Measurements from ENCODE around the gene CCNY.

CCNY gene

GRCh38 chr10:35573796-35574195 lies 237.5 kb downstream of the CCNY start:
- H3K79me2 ChIP-seq (ENCODE audit: control insufficient read depth, low read length) = no peaks in the 10 kb centered on the region
- no peak overlapping the region for H3K4me2 ChIP-seq (ENCODE audit: low read length)
- H3F3A ChIP-seq (ENCODE audit: control insufficient read depth, insufficient read depth) = no peaks in the 10 kb centered on the region
- no peak for TF ChIP-seq EZH2phosphoT487 (IDR thresholded peaks at IDR 0.05; ENCODE audit: borderline replicate concordance, low read length)
- H4K20me1 ChIP-seq (ENCODE audit: control insufficient read depth, insufficient read depth, low read depth, low read length) = no peaks in the 10 kb centered on the region
- H3K4me1 ChIP-seq (ENCODE audit: control insufficient read depth, low read length) = no peaks in the 10 kb centered on the region
- no peaks in the 10 kb centered on the region for H3K27me3 ChIP-seq (ENCODE audit: control insufficient read depth, low read length)
- no peak overlapping the region for H3K27ac ChIP-seq (ENCODE audit: low read depth, low read length)
- H3K4me3 ChIP-seq (ENCODE audit: low read length) = no peak overlapping the region
- no peaks in the 10 kb centered on the region for H3K9me2 ChIP-seq (replicated peaks; ENCODE audit: control insufficient read depth, low read length)
- no peaks in the 10 kb centered on the region; the same call in 1 of the 2 replicates for H3K36me3 ChIP-seq (ENCODE audit: control insufficient read depth, low read length)
- H3K9me3 ChIP-seq (ENCODE audit: control insufficient read depth, insufficient read depth, low read length) = no peaks in the 10 kb centered on the region

GRCh38 chr10:35574924-35575352 lies 238.6 kb downstream of the CCNY start:
- Histone ChIP-seq H3K27me3 (ENCODE audit: control insufficient read depth, low read length) (no peaks in the 10 kb centered on the region), H3K9me2 (replicated peaks; ENCODE audit: control insufficient read depth, low read length) (no peaks in the 10 kb centered on the region), H4K20me1 (ENCODE audit: control insufficient read depth, insufficient read depth, low read depth, low read length) (no peaks in the 10 kb centered on the region), H3K4me3 (ENCODE audit: low read length) (no peak overlapping the region), H3K27ac (ENCODE audit: low read depth, low read length) (no peak overlapping the region), H3F3A (ENCODE audit: control insufficient read depth, insufficient read depth) (no peaks in the 10 kb centered on the region), H3K4me1 (ENCODE audit: control insufficient read depth, low read length) (no peaks in the 10 kb centered on the region), H3K4me2 (ENCODE audit: low read length) (no peak overlapping the region), H3K79me2 (ENCODE audit: control insufficient read depth, low read length) (no peaks in the 10 kb centered on the region), H3K36me3 (ENCODE audit: control insufficient read depth, low read length) (no peaks in the 10 kb centered on the region), H3K9me3 (ENCODE audit: control insufficient read depth, insufficient read depth, low read length) (no peaks in the 10 kb centered on the region)
- no peak for TF ChIP-seq EZH2phosphoT487 (IDR thresholded peaks at IDR 0.05; ENCODE audit: borderline replicate concordance, low read length)
- peak; percentile 42 for TF ChIP-seq CTCF (IDR thresholded peaks at IDR 0.05; ENCODE audit: low read depth, low read length, poor library complexity, severe bottlenecking)

GRCh38 chr10:35575640-35576039 lies 239.3 kb downstream of the CCNY start:
- Histone ChIP-seq H3F3A (ENCODE audit: control insufficient read depth, insufficient read depth) (no peaks in the 10 kb centered on the region), H4K20me1 (ENCODE audit: control insufficient read depth, insufficient read depth, low read depth, low read length) (no peaks in the 10 kb centered on the region), H3K4me3 (ENCODE audit: low read length) (no peak overlapping the region), H3K79me2 (ENCODE audit: control insufficient read depth, low read length) (no peaks in the 10 kb centered on the region), H3K4me1 (ENCODE audit: control insufficient read depth, low read length) (no peaks in the 10 kb centered on the region), H3K36me3 (ENCODE audit: control insufficient read depth, low read length) (no peaks in the 10 kb centered on the region), H3K9me3 (ENCODE audit: control insufficient read depth, insufficient read depth, low read length) (no peaks in the 10 kb centered on the region), H3K4me2 (ENCODE audit: low read length) (no peak overlapping the region), H3K9me2 (replicated peaks; ENCODE audit: control insufficient read depth, low read length) (no peaks in the 10 kb centered on the region), H3K27me3 (ENCODE audit: control insufficient read depth, low read length) (no peaks in the 10 kb centered on the region), H3K27ac (ENCODE audit: low read depth, low read length) (no peak overlapping the region)
- no peak for TF ChIP-seq EZH2phosphoT487 (IDR thresholded peaks at IDR 0.05; ENCODE audit: borderline replicate concordance, low read length)
- no peak for TF ChIP-seq CTCF (IDR thresholded peaks at IDR 0.05; ENCODE audit: low read depth, low read length, poor library complexity, severe bottlenecking)

- H3K4me1 ChIP-seq (ENCODE audit: control insufficient read depth, low read length) = no peaks in the 10 kb centered on the region
- no peaks in the 10 kb centered on the region for H3K9me2 ChIP-seq (replicated peaks; ENCODE audit: control insufficient read depth, low read length)
- H3K27ac ChIP-seq (ENCODE audit: low read depth, low read length) = no peak overlapping the region
- TF ChIP-seq EZH2phosphoT487 (IDR thresholded peaks at IDR 0.05; ENCODE audit: borderline replicate concordance, low read length) (no peak), CTCF (IDR thresholded peaks at IDR 0.05; ENCODE audit: low read depth, low read length, poor library complexity, severe bottlenecking) (no peak)
- H3K4me2 ChIP-seq (ENCODE audit: low read length) = no peak overlapping the region
- H3K79me2 ChIP-seq (ENCODE audit: control insufficient read depth, low read length) = no peaks in the 10 kb centered on the region
- no peaks in the 10 kb centered on the region for H3K9me3 ChIP-seq (ENCODE audit: control insufficient read depth, insufficient read depth, low read length)
- no peak overlapping the region for H3K4me3 ChIP-seq (ENCODE audit: low read length)
- H4K20me1 ChIP-seq (ENCODE audit: control insufficient read depth, insufficient read depth, low read depth, low read length) = no peaks in the 10 kb centered on the region
- H3F3A ChIP-seq (ENCODE audit: control insufficient read depth, insufficient read depth) = no peaks in the 10 kb centered on the region
- no peaks in the 10 kb centered on the region for H3K27me3 ChIP-seq (ENCODE audit: control insufficient read depth, low read length)
- H3K36me3 ChIP-seq (ENCODE audit: control insufficient read depth, low read length) = no peaks in the 10 kb centered on the region
These were observed 240.4 kb downstream of the CCNY start for GRCh38 chr10:35576730-35577129.

Data from DOHH2 (cell line).